BJ (cell line): ENCODE data around the gene ZNF414. TPM values are rescaled to one million over a fixed set of nuclear protein-coding genes. Genes with fewer than 3 reads are reported as not detected.
"Not testable (repeated sequence)": the region's sequence is repeated elsewhere in the genome, so short reads cannot be mapped to it uniquely, and the experiment has no call there.

Experiments used
- CTCF ChIA-PET: fragments of 350-600 bp; formaldehyde crosslinking; extraction: SDS; loops from one replicate; lab custom pipeline; 2021; ENCODE audit warnings: antibody characterized with exemption, inconsistent platforms; lab: Yijun Ruan, JAX
- POLR2A ChIA-PET: fragments of 300-600 bp; sonication (Branson Sonifier 250); formaldehyde crosslinking; extraction: SDS; loops from one replicate; lab custom pipeline; 2021; ENCODE audit warnings: antibody characterized with exemption; lab: Charles Lee
- DNase-seq: peaks from one replicate; pipeline ENCODE4 v3.0.0-alpha.2; 2011; ENCODE audit warnings: low read depth
- H3K27me3 ChIP-seq: 2 replicates; pipeline ENCODE4 v1.6.0; 2011; ENCODE audit warnings: low read length; ENCODE audit not compliant: control insufficient read depth, insufficient read depth
- H3K36me3 ChIP-seq: 2 replicates; pipeline ENCODE4 v1.5.1; 2011; ENCODE audit warnings: low read length; ENCODE audit not compliant: control insufficient read depth, insufficient read depth
- H3K4me3 ChIP-seq: 2 replicates; pipeline ENCODE4 v1.5.1; 2011; ENCODE audit warnings: low read depth, mild to moderate bottlenecking, control low read depth, low read length
- CTCF ChIP-seq: IDR thresholded peaks from 2 replicates; pipeline ENCODE4 v1.5.1; 2011; ENCODE audit warnings: low read depth, mild to moderate bottlenecking, control low read depth, inconsistent platforms, low read length, moderate library complexity; ENCODE audit not compliant: insufficient read depth
- polyA plus RNA-seq: library from polyadenylated mRNA; depleted of rRNA; stranded (reverse); fragments of >200 nt; gene quantifications from 2 replicates; pipeline ENCODE4 v1.2.3, GENCODE V29; 2011

The ZNF414 gene
- polyA plus RNA-seq, 1 experiment, result 5.7 TPM

GRCh38 chr19:8518536-8518935 lies 4.6 kb upstream of the ZNF414 start:
- ChIA-PET CTCF (interaction anchor here (0.5 to 5.6 kb wide), 6 partner anchors 8 to 171 kb away, joined by 3 to 33 read pairs (median 6); no protein-coding TSS in a partner anchor), POLR2A (no interaction called here)
- no peak for TF ChIP-seq CTCF
- no peak for DNase-seq
- no peak overlapping the region for H3K4me3 ChIP-seq
- H3K27me3 ChIP-seq, result no peaks in the 10 kb centered on the region
- no peaks in the 10 kb centered on the region for H3K36me3 ChIP-seq

- Histone ChIP-seq H3K36me3 (no peaks in the 10 kb centered on the region), H3K27me3 (no peaks in the 10 kb centered on the region), H3K4me3 (no peak overlapping the region)
- TF ChIP-seq CTCF, result no peak
- no peak for DNase-seq
- ChIA-PET POLR2A (no interaction called here), CTCF (interaction anchor here (1.2 to 5.6 kb wide), 5 partner anchors 9 to 164 kb away, joined by 3 to 33 read pairs (median 7); no protein-coding TSS in a partner anchor)
These were observed 3.8 kb upstream of the ZNF414 start for GRCh38 chr19:8517551-8518442.

- Histone ChIP-seq H3K36me3 (peaks cover 5% of the 10 kb centered on the region), H3K27me3 (no peaks in the 10 kb centered on the region), H3K4me3 (no peak overlapping the region)
- TF ChIP-seq CTCF, result no peak
- no peak for DNase-seq
- POLR2A ChIA-PET, result no interaction called here
- CTCF ChIA-PET, result interaction anchor here (1.0 to 5.6 kb wide), 3 partner anchors 77 to 161 kb away, joined by 3 to 33 read pairs (median 3); no protein-coding TSS in a partner anchor
These were observed 1.4 kb upstream of the ZNF414 start for GRCh38 chr19:8515317-8515716.

- ChIA-PET CTCF (interaction anchor here (0.8 to 5.6 kb wide), 6 partner anchors 10 to 161 kb away, joined by 3 to 33 read pairs (median 4); partner anchors contain the start of gene MYO1F), POLR2A (interaction anchor here (1.1 to 1.9 kb wide), 2 partner anchors 11 to 12 kb away, joined by 4 to 6 read pairs; no protein-coding TSS in a partner anchor)
- not testable (repeated sequence) for DNase-seq, H3K36me3 ChIP-seq, H3K27me3 ChIP-seq
- peak overlapping the region; percentile 84 for H3K4me3 ChIP-seq
These were observed 590 bp upstream of the ZNF414 start for GRCh38 chr19:8514505-8515009.

GRCh38 chr19:8513036-8513686 lies 806 bp downstream of the ZNF414 start:
- TF ChIP-seq CTCF, result no peak
- ChIA-PET POLR2A (interaction anchor here (1.0 to 1.9 kb wide), 3 partner anchors 12 to 69 kb away, joined by 3 to 6 read pairs (median 4); partner anchors contain the start of gene HNRNPM), CTCF (interaction anchor here (0.6 to 5.6 kb wide), 8 partner anchors 12 to 476 kb away, joined by 3 to 33 read pairs (median 3); partner anchors contain the start of gene MYO1F)
- no peak for DNase-seq
- Histone ChIP-seq H3K27me3 (no peaks in the 10 kb centered on the region), H3K4me3 (peak overlapping the region; percentile 84), H3K36me3 (peaks cover 6% of the 10 kb centered on the region)
